Memory B cell (primary cell): ENCODE data around the gene GFRA4.

Experiments
- ATAC-seq: fragments of 150-1000 bp; cut with Tn5 transposase; 2 replicates; pipeline ENCODE4 v1.10.0; 2021; ENCODE audit warnings: low read depth, mild to moderate bottlenecking, moderate library complexity
- DNase-seq, 2 donors: peaks; one replicate each; pipeline ENCODE4 v3.0.0; 2022; ENCODE audit warnings: low spot score in 2 of 2
- H3K27ac Mint-ChIP-seq: one replicate; pipeline ENCODE4 v1.8.0; 2022; ENCODE audit warnings: mild to moderate bottlenecking, moderate library complexity, mixed read lengths
- H3K27me3 Mint-ChIP-seq: one replicate; pipeline ENCODE4 v1.8.0; 2022; ENCODE audit warnings: mixed read lengths
- H3K36me3 Mint-ChIP-seq: one replicate; pipeline ENCODE4 v1.8.0; 2022; ENCODE audit warnings: mild to moderate bottlenecking, mixed read lengths
- H3K4me1 Mint-ChIP-seq: one replicate; pipeline ENCODE4 v1.8.0; 2022; ENCODE audit warnings: mixed read lengths
- H3K4me3 Mint-ChIP-seq: one replicate; pipeline ENCODE4 v1.8.0; 2022; ENCODE audit warnings: mild to moderate bottlenecking, moderate library complexity, mixed read lengths
- H3K9me3 Mint-ChIP-seq: one replicate; pipeline ENCODE4 v1.8.0; 2022; ENCODE audit warnings: mixed read lengths

GFRA4 gene

DNA sequence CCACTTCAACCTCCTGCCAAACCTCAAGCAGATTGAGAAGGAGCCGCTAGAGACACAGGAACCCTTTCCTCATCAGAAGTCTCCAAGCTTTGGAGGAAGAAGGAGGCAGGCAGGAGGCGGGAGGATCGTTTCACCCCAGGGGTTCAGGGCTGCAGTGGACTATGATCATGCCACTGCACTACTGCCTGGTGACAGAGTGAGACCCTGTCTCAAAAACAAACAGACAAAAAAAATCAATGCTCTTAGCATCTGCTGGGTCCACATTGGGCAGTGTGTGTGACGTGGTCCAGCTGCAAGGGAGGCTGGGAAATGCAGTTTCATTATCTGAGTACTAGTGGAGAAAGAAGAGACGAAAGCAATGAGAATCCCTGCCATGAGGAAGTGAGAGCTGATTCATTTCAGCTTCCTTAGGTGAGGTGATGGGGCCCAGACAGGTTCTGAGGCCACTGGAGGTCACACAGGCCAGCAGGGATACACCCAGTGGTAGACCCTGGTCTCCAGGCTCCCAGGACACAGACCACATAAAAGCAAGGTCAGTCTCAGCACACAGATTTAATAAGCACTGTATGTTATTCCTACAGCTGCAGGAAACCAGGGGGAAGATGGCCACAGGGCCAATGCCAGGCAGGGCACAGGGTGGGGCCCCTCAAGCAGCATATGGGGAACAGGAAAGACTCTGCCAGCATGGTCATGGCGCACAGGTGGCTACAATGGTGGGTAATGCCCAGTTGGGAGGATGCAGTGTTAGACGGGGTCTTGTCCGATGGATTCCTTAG lies 4.3 kb downstream of the GFRA4 start:
- Mint-ChIP-seq H3K4me3 (no peak overlapping the region), H3K27me3 (peaks cover 20% of the 10 kb centered on the region), H3K36me3 (no peaks in the 10 kb centered on the region), H3K27ac (no peak overlapping the region), H3K9me3 (no peaks in the 10 kb centered on the region), H3K4me1 (peaks cover 10% of the 10 kb centered on the region)
- ATAC-seq = peak; percentile 88
- no peak for DNase-seq

GRCh38 chr20:3658019-3658715 lies 5.0 kb downstream of the GFRA4 start:
- ATAC-seq (no peak), DNase-seq (no peak)
- H3K27me3 Mint-ChIP-seq = peaks cover 19% of the 10 kb centered on the region
- peaks cover 13% of the 10 kb centered on the region for H3K4me1 Mint-ChIP-seq
- no peak overlapping the region for H3K27ac Mint-ChIP-seq
- peaks cover 2% of the 10 kb centered on the region for H3K9me3 Mint-ChIP-seq
- H3K4me3 Mint-ChIP-seq = no peak overlapping the region
- H3K36me3 Mint-ChIP-seq = no peaks in the 10 kb centered on the region

DNA sequence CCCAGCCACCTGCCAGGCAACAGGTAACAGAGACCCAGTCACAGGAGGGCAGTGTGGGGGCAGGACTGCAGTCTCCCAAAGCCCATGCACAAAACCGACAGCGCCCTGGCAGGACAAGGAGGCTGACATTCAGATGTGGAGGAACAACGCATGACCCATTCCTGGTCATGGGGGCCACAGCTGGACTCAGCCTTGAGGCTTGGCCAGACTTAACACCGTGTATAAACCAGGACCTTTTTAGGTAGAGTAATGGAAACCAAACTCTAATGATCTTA lies 8.1 kb downstream of the GFRA4 start:
- peaks cover 5% of the 10 kb centered on the region for H3K27me3 Mint-ChIP-seq
- no peak for DNase-seq
- peaks cover 2% of the 10 kb centered on the region for H3K9me3 Mint-ChIP-seq
- H3K4me3 Mint-ChIP-seq = no peak overlapping the region
- H3K27ac Mint-ChIP-seq = no peak overlapping the region
- H3K36me3 Mint-ChIP-seq = peaks cover 1% of the 10 kb centered on the region
- H3K4me1 Mint-ChIP-seq = peaks cover 17% of the 10 kb centered on the region
- ATAC-seq = no peak

GRCh38 chr20:3654326-3655130 lies 8.7 kb downstream of the GFRA4 start:
- Mint-ChIP-seq H3K4me1 (peaks cover 17% of the 10 kb centered on the region), H3K27me3 (peaks cover 2% of the 10 kb centered on the region), H3K27ac (no peak overlapping the region), H3K9me3 (peaks cover 2% of the 10 kb centered on the region), H3K4me3 (no peak overlapping the region), H3K36me3 (peaks cover 2% of the 10 kb centered on the region)
- ATAC-seq = no peak
- DNase-seq = no peak

DNA sequence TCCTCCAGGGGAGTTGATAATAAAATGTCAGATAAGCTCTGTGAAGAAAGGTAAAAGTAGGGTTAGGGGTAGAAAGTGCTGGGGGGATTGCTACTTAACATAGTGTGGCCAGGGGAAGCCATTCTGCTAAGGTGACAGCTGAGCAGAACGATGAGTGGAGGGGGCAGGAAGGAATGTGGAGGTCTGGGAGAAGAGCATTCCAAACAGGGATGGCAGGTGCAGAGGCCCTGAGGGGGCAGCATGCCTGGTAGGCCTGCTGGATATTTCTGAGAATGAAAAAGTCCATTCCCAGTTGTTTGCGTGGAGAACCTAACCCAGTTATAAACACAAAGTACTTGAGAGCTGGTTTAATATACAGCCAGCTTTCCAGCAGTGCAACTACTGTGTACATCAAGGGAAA lies 9.3 kb downstream of the GFRA4 start:
- Mint-ChIP-seq H3K27ac (no peak overlapping the region), H3K9me3 (peaks cover 2% of the 10 kb centered on the region), H3K4me1 (peaks cover 12% of the 10 kb centered on the region)

GRCh38 chr20:3652676-3653596 lies 10.3 kb downstream of the GFRA4 start:
- H3K27ac Mint-ChIP-seq = no peak overlapping the region
- H3K4me1 Mint-ChIP-seq = peaks cover 9% of the 10 kb centered on the region
- no peak overlapping the region for H3K4me3 Mint-ChIP-seq
- DNase-seq (no peak), ATAC-seq (no peak)
- H3K27me3 Mint-ChIP-seq = peaks cover 2% of the 10 kb centered on the region
- peaks cover 2% of the 10 kb centered on the region for H3K9me3 Mint-ChIP-seq
- peaks cover 5% of the 10 kb centered on the region for H3K36me3 Mint-ChIP-seq

More for the DNA sequence above, 9.3 kb downstream of the GFRA4 start:
- ATAC-seq = no peak
- Mint-ChIP-seq H3K4me3 (no peak overlapping the region), H3K27me3 (peaks cover 2% of the 10 kb centered on the region), H3K36me3 (peaks cover 2% of the 10 kb centered on the region)
- no peak for DNase-seq

DNA sequence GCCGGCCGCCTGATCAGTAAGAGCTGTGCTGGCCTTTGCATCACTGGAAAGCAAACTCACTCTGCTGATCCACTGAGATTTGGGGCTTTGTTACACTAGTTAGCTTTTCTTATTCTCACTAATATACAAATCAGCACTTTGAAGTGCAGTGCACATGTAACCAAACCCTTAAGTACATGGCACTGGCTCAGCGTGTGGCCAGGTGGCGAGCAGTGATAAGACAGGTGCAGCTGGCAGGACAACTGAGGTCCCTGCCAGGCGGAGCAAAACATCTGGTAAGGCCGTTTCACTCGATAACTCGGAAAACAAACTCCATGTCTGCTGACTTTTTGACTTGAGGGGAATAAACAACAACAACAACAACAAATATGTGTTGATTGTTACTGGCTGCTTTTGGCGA lies 11.0 kb downstream of the GFRA4 start:
- no peaks in the 10 kb centered on the region for H3K27me3 Mint-ChIP-seq
- DNase-seq (no peak), ATAC-seq (no peak)
- peaks cover 9% of the 10 kb centered on the region for H3K4me1 Mint-ChIP-seq
- no peak overlapping the region for H3K4me3 Mint-ChIP-seq
- H3K27ac Mint-ChIP-seq = no peak overlapping the region
- H3K36me3 Mint-ChIP-seq = peaks cover 8% of the 10 kb centered on the region
- H3K9me3 Mint-ChIP-seq = peaks cover 2% of the 10 kb centered on the region

DNA sequence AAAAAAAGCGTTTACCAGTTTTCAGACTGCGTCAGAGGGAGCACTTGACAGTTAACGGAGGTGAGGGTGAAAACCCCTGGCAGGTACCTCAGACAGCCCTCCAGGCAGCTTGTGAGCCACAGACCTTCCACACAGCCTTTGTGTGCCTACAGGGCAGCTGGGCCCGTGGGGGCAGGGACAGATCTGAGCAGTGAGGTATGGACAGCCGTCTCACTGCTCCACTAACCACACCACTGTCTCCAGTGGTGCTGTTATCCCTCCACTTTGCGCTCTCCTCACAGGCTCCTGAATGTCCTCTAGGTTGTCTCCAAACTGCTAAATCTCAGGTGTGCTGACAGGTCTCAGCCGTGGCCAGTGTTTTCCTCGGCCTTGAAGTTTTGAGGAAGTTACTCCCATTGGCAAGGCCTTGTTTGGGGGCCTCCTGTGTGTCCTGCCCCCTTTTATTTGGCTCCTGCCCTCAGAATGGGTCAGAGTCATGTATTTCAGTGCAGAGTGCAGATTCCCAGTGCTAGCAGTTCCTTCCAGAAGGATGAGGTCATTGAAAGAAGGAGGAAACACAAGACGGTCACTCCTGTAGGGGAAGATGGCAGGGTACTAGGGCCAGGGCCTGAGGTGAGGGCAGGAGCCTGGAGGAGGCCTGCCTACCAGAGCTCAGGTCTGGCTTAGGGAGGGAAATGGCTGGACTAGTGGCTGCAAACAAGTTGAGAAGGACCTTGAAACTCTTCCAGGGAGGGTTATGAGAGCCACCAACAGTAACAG lies 11.8 kb downstream of the GFRA4 start:
- DNase-seq = no peak
- peaks cover 11% of the 10 kb centered on the region for H3K36me3 Mint-ChIP-seq
- H3K4me3 Mint-ChIP-seq = no peak overlapping the region
- no peak for ATAC-seq
- peaks cover 9% of the 10 kb centered on the region for H3K4me1 Mint-ChIP-seq
- H3K27ac Mint-ChIP-seq = no peak overlapping the region
- H3K9me3 Mint-ChIP-seq = peaks cover 2% of the 10 kb centered on the region
- H3K27me3 Mint-ChIP-seq = no peaks in the 10 kb centered on the region

GRCh38 chr20:3648951-3649350 lies 14.2 kb downstream of the GFRA4 start:
- Mint-ChIP-seq H3K4me1 (peaks cover 9% of the 10 kb centered on the region), H3K9me3 (peaks cover 2% of the 10 kb centered on the region), H3K4me3 (no peak overlapping the region), H3K27ac (no peak overlapping the region), H3K27me3 (no peaks in the 10 kb centered on the region), H3K36me3 (peaks cover 20% of the 10 kb centered on the region)
- no peak for DNase-seq
- no peak for ATAC-seq

- no peaks in the 10 kb centered on the region for H3K27me3 Mint-ChIP-seq
- H3K4me3 Mint-ChIP-seq = no peak overlapping the region
- no peak overlapping the region for H3K27ac Mint-ChIP-seq
- ATAC-seq (no peak), DNase-seq (no peak)
- no peaks in the 10 kb centered on the region for H3K9me3 Mint-ChIP-seq
- peaks cover 21% of the 10 kb centered on the region for H3K36me3 Mint-ChIP-seq
- H3K4me1 Mint-ChIP-seq = peaks cover 3% of the 10 kb centered on the region
Measured at GRCh38 chr20:3647473-3647872, 15.7 kb downstream of the GFRA4 start.

- no peak overlapping the region for H3K27ac Mint-ChIP-seq
- H3K4me1 Mint-ChIP-seq = no peaks in the 10 kb centered on the region
- no peak overlapping the region for H3K4me3 Mint-ChIP-seq
- ATAC-seq (no peak), DNase-seq (no peak)
- no peaks in the 10 kb centered on the region for H3K27me3 Mint-ChIP-seq
- no peaks in the 10 kb centered on the region for H3K9me3 Mint-ChIP-seq
- H3K36me3 Mint-ChIP-seq = peaks cover 26% of the 10 kb centered on the region
Measured at GRCh38 chr20:3646651-3647050, 16.5 kb downstream of the GFRA4 start.

GRCh38 chr20:3646067-3646440 lies 17.1 kb downstream of the GFRA4 start:
- H3K27ac Mint-ChIP-seq = no peak overlapping the region
- ATAC-seq (no peak), DNase-seq (no peak)
- peaks cover 27% of the 10 kb centered on the region for H3K36me3 Mint-ChIP-seq
- H3K9me3 Mint-ChIP-seq = no peaks in the 10 kb centered on the region
- no peaks in the 10 kb centered on the region for H3K4me1 Mint-ChIP-seq
- no peak overlapping the region for H3K4me3 Mint-ChIP-seq
- no peaks in the 10 kb centered on the region for H3K27me3 Mint-ChIP-seq
